HepG2 (cell line): Measurements from ENCODE around the gene INO80B. TPM values are rescaled to one million over a fixed set of nuclear protein-coding genes. Genes with fewer than 3 reads are reported as not detected.

Experiments used
- CENPT ChIP-seq: sonication (generic); formaldehyde crosslinking; IDR thresholded peaks from 2 replicates; pipeline ENCODE4 v1.8.0; 2022; ENCODE audit warnings: low read depth, mild to moderate bottlenecking, moderate library complexity, missing genetic modification reagents
- DDIT3 ChIP-seq: sonication (generic); formaldehyde crosslinking; IDR thresholded peaks from 2 replicates; pipeline ENCODE4 v1.4.0; 2020; ENCODE audit warnings: mild to moderate bottlenecking, missing genetic modification reagents
- FOXP4 ChIP-seq: sonication (generic); formaldehyde crosslinking; IDR thresholded peaks from 2 replicates; pipeline ENCODE4 v1.4.0; 2020; ENCODE audit warnings: missing genetic modification reagents
- MAFG ChIP-seq: sonication (generic); formaldehyde crosslinking; IDR thresholded peaks from 2 replicates; pipeline ENCODE4 v1.5.1; 2020; ENCODE audit warnings: mild to moderate bottlenecking, missing genetic modification reagents
- NAIF1 ChIP-seq: sonication (generic); formaldehyde crosslinking; IDR thresholded peaks from 2 replicates; pipeline ENCODE4 v1.5.0; 2020; ENCODE audit warnings: mild to moderate bottlenecking, missing genetic modification reagents, borderline replicate concordance
- SPEN ChIP-seq: sonication (generic); formaldehyde crosslinking; IDR thresholded peaks from 2 replicates; pipeline ENCODE4 v1.5.1; 2020; ENCODE audit warnings: low read depth, mild to moderate bottlenecking, missing genetic modification reagents
- TFDP1 ChIP-seq: IDR thresholded peaks from 2 replicates; pipeline ENCODE4 v1.6.1; 2016; ENCODE audit warnings: missing compliant biosample characterization, missing genetic modification reagents, borderline replicate concordance
- USF2 ChIP-seq, 2 experiments: sonication (generic) in 1 of 2; formaldehyde crosslinking in 1 of 2; IDR thresholded peaks; 2 replicates each; pipeline versions ENCODE4 v1.5.1 to v1.6.1; 2011 to 2020; ENCODE audit warnings: borderline replicate concordance in 1 of 2, low read depth in 1 of 2, low read length in 1 of 2, mild to moderate bottlenecking in 1 of 2, missing genetic modification reagents in 1 of 2, moderate library complexity in 1 of 2
- ZBTB7A ChIP-seq: sonication (generic); formaldehyde crosslinking; IDR thresholded peaks from 2 replicates; pipeline ENCODE4 v1.8.0; 2022; ENCODE audit warnings: mild to moderate bottlenecking, missing genetic modification reagents
- ZNF263 ChIP-seq: sonication (generic); formaldehyde crosslinking; IDR thresholded peaks from 2 replicates; pipeline ENCODE4 v1.4.0; 2020; ENCODE audit warnings: missing genetic modification reagents
- ZNF281 ChIP-seq: sonication (generic); formaldehyde crosslinking; IDR thresholded peaks from 2 replicates; pipeline ENCODE4 v1.4.0; 2020; ENCODE audit warnings: missing genetic modification reagents, borderline replicate concordance
- ZNF615 ChIP-seq: sonication (generic); formaldehyde crosslinking; IDR thresholded peaks from 2 replicates; pipeline ENCODE4 v1.5.0; 2020; ENCODE audit warnings: mild to moderate bottlenecking, missing genetic modification reagents, borderline replicate concordance
- ZNF616 ChIP-seq: sonication (generic); formaldehyde crosslinking; IDR thresholded peaks from 2 replicates; pipeline ENCODE4 v1.5.0; 2020; ENCODE audit warnings: low read depth, mild to moderate bottlenecking, missing genetic modification reagents
- ZNF724P ChIP-seq: sonication (generic); formaldehyde crosslinking; IDR thresholded peaks from 2 replicates; pipeline ENCODE4 v1.8.0; 2022; ENCODE audit warnings: missing genetic modification reagents, borderline replicate concordance
- ZNF770 ChIP-seq: sonication (generic); formaldehyde crosslinking; IDR thresholded peaks from 2 replicates; pipeline ENCODE4 v1.5.0; 2020; ENCODE audit warnings: mild to moderate bottlenecking, missing genetic modification reagents
- ZNF777 ChIP-seq: sonication (generic); formaldehyde crosslinking; IDR thresholded peaks from 2 replicates; pipeline ENCODE4 v1.4.0; 2020; ENCODE audit warnings: missing genetic modification reagents
- polyA plus RNA-seq, 8 experiments: library from polyadenylated mRNA; depleted of rRNA in 3 of 8; stranded (reverse) in 7 of 8; unstranded in 1 of 8; fragments of >200 nt; fragmentation: Illumina TruSeq in 4 of 8; extraction: Trizol in 4 of 8; gene quantifications; 2 replicates each; pipeline versions ENCODE4 v1.2.1 to v1.2.3, GENCODE V29; 2011 to 2016; ENCODE audit warnings: low read depth in 4 of 8, missing spikeins in 1 of 8, mixed read lengths in 1 of 8; ENCODE audit not compliant: insufficient read depth in 1 of 8
- total RNA-seq, 5 experiments: library from RNA; depleted of rRNA; stranded (reverse); fragments of >200 nt; fragmentation: Illumina TruSeq; extraction: Trizol; gene quantifications; 2 replicates each; pipeline ENCODE4 v1.2.3, GENCODE V29; 2016; ENCODE audit warnings: low read depth in 1 of 5

The INO80B gene
- total and polyA plus RNA-seq, 2 of the 13 experiments (the other 11 are each of a cell fraction or from before 2014, with no cell fraction given), result 6.2 to 14.5 TPM

GRCh38 chr2:74472086-74472944 is 17.4 kb downstream of the INO80B start, which contains the start of gene MRPL53 (continued):
- TF ChIP-seq ZNF770 (CRISPR knock-in tag) (peak; percentile 77), NAIF1 (CRISPR knock-in tag) (peak; percentile 88), ZNF615 (CRISPR knock-in tag) (peak; percentile 96), ZNF616 (CRISPR knock-in tag) (peak; percentile 91; the same call in 1 of the 2 replicates), MAFG (CRISPR knock-in tag) (no peak), ZBTB7A (CRISPR knock-in tag) (no peak), ZNF281 (CRISPR knock-in tag) (no peak; the same call in 1 of the 2 replicates), SPEN (CRISPR knock-in tag) (peak; percentile 94), CENPT (CRISPR knock-in tag) (peak; percentile 82; the same call in 1 of the 2 replicates), TFDP1 (CRISPR knock-in tag) (peak; percentile 74; the same call in 1 of the 2 replicates), USF2 (IDR thresholded peaks at IDR 0.05; ENCODE audit: low read depth, low read length) (no peak), USF2 (CRISPR knock-in tag; IDR thresholded peaks at IDR 0.05; ENCODE audit: borderline replicate concordance) (no peak; the same call in 1 of the 2 replicates), DDIT3 (CRISPR knock-in tag) (no peak), ZNF263 (CRISPR knock-in tag) (no peak; the same call in 1 of the 2 replicates), FOXP4 (CRISPR knock-in tag) (peak; percentile 79), ZNF777 (CRISPR knock-in tag) (peak; percentile 82; the same call in 1 of the 2 replicates), ZNF724P (CRISPR knock-in tag) (peak; percentile 88; the same call in 1 of the 2 replicates)
